Coronary artery (tissue), 2 donors: ENCODE data around the gene SAA4.

Experiments
- DNase-seq: peaks from one replicate; pipeline ENCODE4 v3.0.0-alpha.2; 2017; ENCODE audit warnings: low spot score
- H3K27ac ChIP-seq, 2 donors: fragments of 200-600 bp; sonication (generic); one replicate each; pipeline ENCODE4 v1.5.1; 2016 to 2019
- H3K4me3 ChIP-seq: fragments of 200-600 bp; sonication (generic); 2 replicates; pipeline ENCODE4 v1.5.1; 2016; ENCODE audit warnings: mild to moderate bottlenecking, moderate library complexity
- TF ChIP-seq, protein P1 (sequence below): fragments of 200-600 bp; sonication (generic); IDR thresholded peaks from one replicate; pipeline ENCODE4 v1.5.1; 2019; ENCODE audit warnings: antibody characterized with exemption

Gene SAA4

GRCh38 chr11:18243783-18244362 lies 7.3 kb upstream of the SAA4 start:
- no peak overlapping the region for H3K4me3 ChIP-seq
- TF ChIP-seq, protein P1, sequence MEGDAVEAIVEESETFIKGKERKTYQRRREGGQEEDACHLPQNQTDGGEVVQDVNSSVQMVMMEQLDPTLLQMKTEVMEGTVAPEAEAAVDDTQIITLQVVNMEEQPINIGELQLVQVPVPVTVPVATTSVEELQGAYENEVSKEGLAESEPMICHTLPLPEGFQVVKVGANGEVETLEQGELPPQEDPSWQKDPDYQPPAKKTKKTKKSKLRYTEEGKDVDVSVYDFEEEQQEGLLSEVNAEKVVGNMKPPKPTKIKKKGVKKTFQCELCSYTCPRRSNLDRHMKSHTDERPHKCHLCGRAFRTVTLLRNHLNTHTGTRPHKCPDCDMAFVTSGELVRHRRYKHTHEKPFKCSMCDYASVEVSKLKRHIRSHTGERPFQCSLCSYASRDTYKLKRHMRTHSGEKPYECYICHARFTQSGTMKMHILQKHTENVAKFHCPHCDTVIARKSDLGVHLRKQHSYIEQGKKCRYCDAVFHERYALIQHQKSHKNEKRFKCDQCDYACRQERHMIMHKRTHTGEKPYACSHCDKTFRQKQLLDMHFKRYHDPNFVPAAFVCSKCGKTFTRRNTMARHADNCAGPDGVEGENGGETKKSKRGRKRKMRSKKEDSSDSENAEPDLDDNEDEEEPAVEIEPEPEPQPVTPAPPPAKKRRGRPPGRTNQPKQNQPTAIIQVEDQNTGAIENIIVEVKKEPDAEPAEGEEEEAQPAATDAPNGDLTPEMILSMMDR = peak; percentile 34
- H3K27ac ChIP-seq = no peak overlapping the region
- no peak for DNase-seq

DNA sequence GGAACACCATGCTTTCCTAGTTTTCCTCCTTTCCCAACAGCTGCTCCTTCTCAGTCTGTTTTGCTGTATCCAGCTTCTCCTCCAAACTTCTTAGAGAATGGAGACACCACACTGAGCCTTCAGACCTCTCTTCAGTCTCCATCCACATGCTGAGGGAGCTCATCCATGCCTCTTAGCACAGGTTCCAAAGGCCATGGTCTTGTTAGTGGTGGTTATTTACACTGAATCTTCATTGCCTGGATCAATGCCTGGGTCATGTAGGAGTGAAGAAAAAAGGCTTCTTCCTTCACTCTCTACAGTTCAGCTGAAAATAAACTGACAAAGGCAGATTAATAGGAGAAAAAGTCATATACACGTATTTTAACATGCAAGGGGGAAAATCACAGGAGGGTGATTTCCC lies 3.1 kb upstream of the SAA4 start:
- H3K4me3 ChIP-seq = no peak overlapping the region
- no peak for DNase-seq
- TF ChIP-seq, protein P1 = no peak
- no peak overlapping the region for H3K27ac ChIP-seq

DNA sequence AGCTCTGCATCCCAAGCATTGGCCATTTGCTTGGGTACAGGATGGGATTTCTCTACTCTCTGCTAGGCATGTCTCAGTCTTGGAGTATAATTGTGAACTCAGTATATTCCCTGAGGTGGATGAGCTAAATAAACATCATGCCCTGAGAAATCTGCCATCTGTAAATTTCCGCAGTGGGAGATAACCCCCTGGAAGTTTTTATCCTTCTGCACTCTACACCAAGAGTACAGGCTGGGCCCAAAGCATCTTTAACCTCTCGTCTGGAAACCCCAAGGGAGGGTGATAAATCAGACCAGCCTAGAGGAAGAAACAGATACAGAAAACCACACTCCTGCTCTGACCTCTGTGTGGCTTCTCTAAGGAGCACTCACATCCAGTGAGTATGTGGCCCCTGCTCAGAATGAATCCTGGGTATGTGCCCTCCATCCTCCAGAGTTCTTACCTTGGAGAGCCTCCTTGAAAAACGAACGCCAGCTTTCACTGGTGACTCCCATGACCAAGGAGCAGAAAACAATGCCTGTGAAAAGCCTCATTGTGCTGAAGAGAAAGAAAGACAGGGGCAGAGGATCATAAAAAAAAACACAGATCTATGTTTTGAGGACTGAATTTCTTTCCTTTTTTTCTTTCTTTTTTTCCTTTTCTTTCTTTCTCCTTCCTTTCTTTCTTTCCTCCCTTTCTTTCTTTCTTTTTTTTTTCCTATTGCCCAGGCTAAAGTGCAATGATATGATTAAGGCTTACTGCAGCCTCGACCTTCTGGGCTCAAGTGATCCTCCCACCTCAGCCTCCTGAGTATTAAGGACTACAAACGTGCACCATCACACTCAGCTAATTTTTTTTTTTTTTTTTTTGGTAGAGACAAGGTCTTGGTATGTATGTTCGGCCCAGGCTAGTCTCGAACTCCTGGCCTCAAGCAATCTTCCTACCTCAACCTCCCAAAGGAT lies 938 bp downstream of the SAA4 start:
- no peak for DNase-seq
- Histone ChIP-seq H3K27ac (no peak overlapping the region), H3K4me3 (no peak overlapping the region)
- TF ChIP-seq, protein P1 = no peak

DNA sequence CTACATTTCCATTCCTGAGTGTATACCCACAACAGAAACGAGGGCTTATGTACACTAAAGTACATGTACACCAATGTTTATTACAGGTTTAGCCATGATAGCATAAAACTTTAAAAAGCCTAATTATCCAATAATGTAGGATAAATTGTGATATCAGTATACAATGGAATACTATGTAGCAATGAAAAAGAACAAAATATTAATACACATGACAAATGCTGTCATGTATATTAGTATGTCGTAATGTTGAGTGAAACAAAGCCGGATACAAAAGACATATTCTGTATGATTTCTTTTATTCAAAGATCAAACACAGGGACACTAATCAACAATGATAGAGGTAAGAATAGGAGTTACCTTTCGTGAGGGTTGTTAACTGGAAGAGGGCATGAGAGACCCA lies 2.7 kb downstream of the SAA4 start:
- DNase-seq = no peak
- no peak overlapping the region for H3K4me3 ChIP-seq
- TF ChIP-seq, protein P1 = no peak
- no peak overlapping the region for H3K27ac ChIP-seq

DNA sequence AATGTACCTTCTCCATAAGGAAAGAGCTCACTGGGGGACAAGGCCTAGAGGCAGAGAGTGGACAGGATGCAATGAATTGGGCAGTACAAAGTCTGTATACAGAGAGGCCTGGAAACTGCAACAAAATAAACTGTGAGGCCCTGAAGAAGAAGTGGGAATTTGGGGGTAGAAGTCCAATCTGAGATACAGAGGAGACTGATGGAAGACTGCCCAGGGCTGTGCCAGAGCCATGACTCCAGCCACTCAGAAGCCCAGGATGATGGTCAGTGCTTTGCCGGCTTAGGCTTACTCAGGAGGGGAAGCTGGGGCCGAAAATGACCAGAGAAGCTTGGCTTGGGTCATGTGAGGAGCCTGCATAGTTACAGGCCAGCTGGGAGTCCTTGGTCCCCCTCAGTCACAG lies 5.7 kb downstream of the SAA4 start:
- TF ChIP-seq, protein P1 = no peak
- no peak for DNase-seq
- Histone ChIP-seq H3K4me3 (no peak overlapping the region), H3K27ac (no peak overlapping the region)

DNA sequence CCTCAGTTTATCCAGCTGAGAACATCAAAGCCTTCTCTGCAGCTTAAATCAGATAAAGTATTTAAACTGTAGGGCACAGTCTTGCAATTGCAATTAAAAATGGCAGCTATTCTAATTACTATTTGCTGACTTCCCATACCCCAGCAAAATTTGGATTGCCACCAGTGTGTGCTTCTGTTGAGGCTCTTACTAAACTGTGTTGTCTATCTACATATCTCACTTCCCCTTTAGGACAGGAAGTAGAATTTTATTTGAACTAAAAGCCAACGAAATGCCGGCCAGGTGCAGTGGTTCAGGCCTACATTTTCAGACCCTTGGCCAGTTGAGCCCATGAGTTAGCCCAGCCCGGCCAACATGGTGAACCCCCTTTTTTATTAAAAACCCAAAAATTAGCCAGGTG lies 7.1 kb downstream of the SAA4 start:
- DNase-seq = no peak
- TF ChIP-seq, protein P1 = no peak
- no peak overlapping the region for H3K27ac ChIP-seq
- H3K4me3 ChIP-seq = no peak overlapping the region

GRCh38 chr11:18225913-18226312 lies 10.7 kb downstream of the SAA4 start:
- Histone ChIP-seq H3K27ac (no peak overlapping the region), H3K4me3 (no peak overlapping the region)
- no peak for DNase-seq
- TF ChIP-seq, protein P1 = no peak
